ENCODE data around the gene YWHAG. TPM values are rescaled to one million over a fixed set of nuclear protein-coding genes. Genes with fewer than 3 reads are reported as not detected.

The YWHAG gene
- total and polyA plus RNA-seq, 9 of the 15 experiments (the other 6 are each of a cell fraction or from before 2014, with no cell fraction given): 30.4 to 246 (median 94.5) TPM

DNA sequence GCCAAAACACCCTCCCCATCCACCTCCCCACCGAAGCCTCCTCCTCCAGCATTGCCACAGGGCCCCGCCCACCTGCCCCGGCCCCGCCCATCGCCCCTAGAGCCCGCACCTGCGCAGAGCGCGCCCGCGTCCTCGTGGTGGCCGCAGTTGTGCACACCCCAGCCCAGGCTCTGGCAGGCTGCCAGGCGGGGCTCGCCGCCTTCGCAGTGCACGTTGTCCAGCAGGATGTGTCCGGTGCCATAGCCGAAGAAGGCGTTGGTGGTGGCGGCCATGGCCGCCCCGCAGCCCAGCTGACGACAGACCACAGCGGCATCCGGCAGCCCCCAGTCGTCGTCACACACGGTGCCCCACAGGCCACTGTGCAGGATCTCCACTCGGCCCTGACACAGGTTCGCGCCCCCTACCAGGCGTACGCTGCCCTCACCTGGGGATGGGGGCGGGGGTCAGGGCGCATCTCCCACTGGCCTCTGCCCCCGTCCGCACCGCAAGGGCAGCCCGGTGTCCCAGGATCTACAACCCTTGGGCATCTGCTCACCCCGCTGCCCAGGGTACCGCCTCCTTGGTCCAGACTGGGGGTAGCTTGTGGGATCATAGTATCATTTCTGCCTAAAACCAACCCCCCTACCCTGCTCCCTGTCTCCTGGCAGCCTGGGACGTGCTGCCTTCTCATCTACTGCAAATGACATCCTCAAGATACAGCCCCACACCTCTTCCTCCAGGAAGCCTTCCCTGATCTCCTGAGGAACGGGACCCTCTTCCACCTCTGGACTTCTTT, 38.8 kb upstream of the YWHAG start (continued):
- peak; percentile 93 for TF ChIP-seq ZNF436 (CRISPR knock-in tag; IDR thresholded peaks at IDR 0.05)
- no peak for TF ChIP-seq PURB (CRISPR knock-in tag; IDR thresholded peaks at IDR 0.05; ENCODE audit: low read depth)
- TF ChIP-seq TCF7L2 (IDR thresholded peaks at IDR 0.05; ENCODE audit: low read depth, low read length): no peak
- no peak for TF ChIP-seq TBL1XR1 (IDR thresholded peaks at IDR 0.05; ENCODE audit: low read length in 2 of 2)
- TF ChIP-seq ZNF780A (CRISPR knock-in tag; IDR thresholded peaks at IDR 0.05): no peak
- no peak for TF ChIP-seq HNRNPLL (IDR thresholded peaks at IDR 0.05; ENCODE audit: low read depth, low read length, poor library complexity, severe bottlenecking)
- no peak for TF ChIP-seq ZSCAN32 (CRISPR knock-in tag; IDR thresholded peaks at IDR 0.05)
- peak; percentile 72; the same call in 1 of the 2 replicates for TF ChIP-seq ERF (CRISPR knock-in tag; IDR thresholded peaks at IDR 0.05)
- TF ChIP-seq KAT7 (CRISPR knock-in tag; IDR thresholded peaks at IDR 0.05; ENCODE audit: borderline replicate concordance): peak; percentile 90; the same call in 1 of the 2 replicates
- TF ChIP-seq ZNF212 (CRISPR knock-in tag; IDR thresholded peaks at IDR 0.05): no peak
- TF ChIP-seq DNMT1 (IDR thresholded peaks at IDR 0.05): no peak
- 0 out of 2 replicates have a peak, but pooled peaks have one; percentile 84 for TF ChIP-seq ZFPM2 (CRISPR knock-in tag; IDR thresholded peaks at IDR 0.05)
- no peak for TF ChIP-seq CHD1 (IDR thresholded peaks at IDR 0.05; ENCODE audit: low read length)
- TF ChIP-seq ZNF324 (CRISPR knock-in tag; IDR thresholded peaks at IDR 0.05): no peak
- no peak for TF ChIP-seq FOS (IDR thresholded peaks at IDR 0.05; ENCODE audit: extremely low read depth, insufficient read length)
- TF ChIP-seq PML (IDR thresholded peaks at IDR 0.05; ENCODE audit: low read length): peak; percentile 56; the same call in 1 of the 2 replicates
- TF ChIP-seq FOXP1 (CRISPR knock-in tag; IDR thresholded peaks at IDR 0.05): peak; percentile 96
- TF ChIP-seq, protein P1, sequence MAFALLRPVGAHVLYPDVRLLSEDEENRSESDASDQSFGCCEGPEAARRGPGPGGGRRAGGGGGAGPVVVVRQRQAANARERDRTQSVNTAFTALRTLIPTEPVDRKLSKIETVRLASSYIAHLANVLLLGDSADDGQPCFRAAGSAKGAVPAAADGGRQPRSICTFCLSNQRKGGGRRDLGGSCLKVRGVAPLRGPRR (CRISPR knock-in tag; IDR thresholded peaks at IDR 0.05): no peak
- TF ChIP-seq, protein P2, sequence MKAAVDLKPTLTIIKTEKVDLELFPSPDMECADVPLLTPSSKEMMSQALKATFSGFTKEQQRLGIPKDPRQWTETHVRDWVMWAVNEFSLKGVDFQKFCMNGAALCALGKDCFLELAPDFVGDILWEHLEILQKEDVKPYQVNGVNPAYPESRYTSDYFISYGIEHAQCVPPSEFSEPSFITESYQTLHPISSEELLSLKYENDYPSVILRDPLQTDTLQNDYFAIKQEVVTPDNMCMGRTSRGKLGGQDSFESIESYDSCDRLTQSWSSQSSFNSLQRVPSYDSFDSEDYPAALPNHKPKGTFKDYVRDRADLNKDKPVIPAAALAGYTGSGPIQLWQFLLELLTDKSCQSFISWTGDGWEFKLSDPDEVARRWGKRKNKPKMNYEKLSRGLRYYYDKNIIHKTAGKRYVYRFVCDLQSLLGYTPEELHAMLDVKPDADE (conservative IDR thresholded peaks at IDR 0.05; ENCODE audit: control insufficient read depth, low read depth, low read length): peak; percentile 78; the same call in 1 of the 2 replicates
- TF ChIP-seq, protein P3, sequence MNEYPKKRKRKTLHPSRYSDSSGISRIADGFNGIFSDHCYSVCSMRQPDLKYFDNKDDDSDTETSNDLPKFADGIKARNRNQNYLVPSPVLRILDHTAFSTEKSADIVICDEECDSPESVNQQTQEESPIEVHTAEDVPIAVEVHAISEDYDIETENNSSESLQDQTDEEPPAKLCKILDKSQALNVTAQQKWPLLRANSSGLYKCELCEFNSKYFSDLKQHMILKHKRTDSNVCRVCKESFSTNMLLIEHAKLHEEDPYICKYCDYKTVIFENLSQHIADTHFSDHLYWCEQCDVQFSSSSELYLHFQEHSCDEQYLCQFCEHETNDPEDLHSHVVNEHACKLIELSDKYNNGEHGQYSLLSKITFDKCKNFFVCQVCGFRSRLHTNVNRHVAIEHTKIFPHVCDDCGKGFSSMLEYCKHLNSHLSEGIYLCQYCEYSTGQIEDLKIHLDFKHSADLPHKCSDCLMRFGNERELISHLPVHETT (CRISPR knock-in tag; conservative IDR thresholded peaks at IDR 0.05 in 1 of 2, IDR thresholded peaks at IDR 0.05 in 1 of 2): peak in 1 of 2 experiments; percentile 55; a peak in 1 of 4 replicates
- TF ChIP-seq, protein P4, sequence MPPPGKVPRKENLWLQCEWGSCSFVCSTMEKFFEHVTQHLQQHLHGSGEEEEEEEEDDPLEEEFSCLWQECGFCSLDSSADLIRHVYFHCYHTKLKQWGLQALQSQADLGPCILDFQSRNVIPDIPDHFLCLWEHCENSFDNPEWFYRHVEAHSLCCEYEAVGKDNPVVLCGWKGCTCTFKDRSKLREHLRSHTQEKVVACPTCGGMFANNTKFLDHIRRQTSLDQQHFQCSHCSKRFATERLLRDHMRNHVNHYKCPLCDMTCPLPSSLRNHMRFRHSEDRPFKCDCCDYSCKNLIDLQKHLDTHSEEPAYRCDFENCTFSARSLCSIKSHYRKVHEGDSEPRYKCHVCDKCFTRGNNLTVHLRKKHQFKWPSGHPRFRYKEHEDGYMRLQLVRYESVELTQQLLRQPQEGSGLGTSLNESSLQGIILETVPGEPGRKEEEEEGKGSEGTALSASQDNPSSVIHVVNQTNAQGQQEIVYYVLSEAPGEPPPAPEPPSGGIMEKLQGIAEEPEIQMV (tag; conservative IDR thresholded peaks at IDR 0.05; ENCODE audit: low read depth): no peak
- peak; percentile 52 to 90; a peak in 3 of 4 replicates for TF ChIP-seq TEAD1 (CRISPR knock-in tag; IDR thresholded peaks at IDR 0.05)
- TF ChIP-seq MEF2D (tag; conservative IDR thresholded peaks at IDR 0.05; ENCODE audit: low read depth): no peak
- 0 out of 2 replicates have a peak, but pooled peaks have one; percentile 49 for TF ChIP-seq ADNP (tag; IDR thresholded peaks at IDR 0.05)
- peak; percentile 99 for TF ChIP-seq BCOR (IDR thresholded peaks at IDR 0.05)
